HUES64 (cell line): ENCODE results near the gene IMPA2.

Experiments
- H3K27ac ChIP-seq: 2 replicates; pipeline ENCODE4 v1.7.0; 2013; ENCODE audit warnings: low read depth, low read length, inconsistent platforms
- H3K27me3 ChIP-seq: 2 replicates; pipeline ENCODE4 v1.6.1; 2013; ENCODE audit warnings: mild to moderate bottlenecking, low read length; ENCODE audit not compliant: insufficient read depth
- H3K36me3 ChIP-seq: 2 replicates; pipeline ENCODE4 v1.6.1; 2013; ENCODE audit warnings: mild to moderate bottlenecking, low read length; ENCODE audit not compliant: insufficient read depth
- H3K4me1 ChIP-seq: 2 replicates; pipeline ENCODE4 v1.6.1; 2013; ENCODE audit warnings: mild to moderate bottlenecking, low read length, moderate library complexity; ENCODE audit not compliant: insufficient read depth
- H3K4me3 ChIP-seq: 2 replicates; pipeline ENCODE4 v1.5.1; 2013; ENCODE audit warnings: mild to moderate bottlenecking, low read length, moderate library complexity
- H3K9ac ChIP-seq: 2 replicates; pipeline ENCODE4 v1.6.1; 2013; ENCODE audit warnings: mild to moderate bottlenecking, low read depth, low read length
- H3K9me3 ChIP-seq: 2 replicates; pipeline ENCODE4 v1.6.1; 2013; ENCODE audit warnings: low read depth, low read length; ENCODE audit not compliant: insufficient read depth
- WGBS: fragments of 150-250, 120-280 bp; methylation state at CpG from one replicate; pipeline ENCODE4 v1.1.7; 2013; ENCODE audit warnings: missing lambda C conversion rate; 5-methylcytosine and 5-hydroxymethylcytosine counted together

Gene IMPA2

DNA sequence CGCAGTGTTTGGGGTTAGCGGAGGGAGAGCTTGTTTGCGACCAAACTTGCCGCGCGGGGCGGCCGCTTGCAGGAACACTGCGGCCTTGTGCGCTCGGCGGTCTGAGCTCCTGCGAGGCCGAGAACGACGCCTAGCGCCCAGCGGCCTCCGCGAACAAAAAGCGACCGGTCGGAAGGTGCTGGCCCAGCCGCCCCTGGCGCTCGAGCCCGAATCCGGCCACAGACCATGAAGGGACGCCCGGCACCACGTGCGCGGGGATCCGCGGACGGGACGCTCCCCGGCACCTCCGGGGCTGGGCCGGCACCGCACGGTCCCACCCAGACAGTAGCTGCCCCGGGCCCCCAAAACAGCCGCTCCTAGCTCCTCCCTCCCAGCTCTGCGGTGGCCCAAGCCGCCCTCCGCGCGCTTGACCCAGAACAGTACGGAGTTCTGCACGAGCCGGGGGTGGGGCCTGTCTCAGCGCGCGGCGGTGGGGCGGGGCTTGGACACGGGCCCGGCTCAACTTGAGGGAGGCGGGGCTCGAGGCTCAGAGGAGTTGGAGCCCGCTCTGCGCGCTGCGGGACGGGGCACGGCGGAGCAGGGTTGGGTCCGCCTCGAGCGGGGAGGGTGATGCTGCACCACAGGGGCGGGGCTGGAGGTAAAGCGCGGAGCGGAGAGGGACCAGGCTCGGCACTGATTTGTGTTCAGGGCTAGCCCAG is 664 bp upstream of the IMPA2 start:
- H3K9ac ChIP-seq = peak overlapping the region; percentile 90
- WGBS = under 1% methylated on average over 76 of the region's 76 CpGs

DNA sequence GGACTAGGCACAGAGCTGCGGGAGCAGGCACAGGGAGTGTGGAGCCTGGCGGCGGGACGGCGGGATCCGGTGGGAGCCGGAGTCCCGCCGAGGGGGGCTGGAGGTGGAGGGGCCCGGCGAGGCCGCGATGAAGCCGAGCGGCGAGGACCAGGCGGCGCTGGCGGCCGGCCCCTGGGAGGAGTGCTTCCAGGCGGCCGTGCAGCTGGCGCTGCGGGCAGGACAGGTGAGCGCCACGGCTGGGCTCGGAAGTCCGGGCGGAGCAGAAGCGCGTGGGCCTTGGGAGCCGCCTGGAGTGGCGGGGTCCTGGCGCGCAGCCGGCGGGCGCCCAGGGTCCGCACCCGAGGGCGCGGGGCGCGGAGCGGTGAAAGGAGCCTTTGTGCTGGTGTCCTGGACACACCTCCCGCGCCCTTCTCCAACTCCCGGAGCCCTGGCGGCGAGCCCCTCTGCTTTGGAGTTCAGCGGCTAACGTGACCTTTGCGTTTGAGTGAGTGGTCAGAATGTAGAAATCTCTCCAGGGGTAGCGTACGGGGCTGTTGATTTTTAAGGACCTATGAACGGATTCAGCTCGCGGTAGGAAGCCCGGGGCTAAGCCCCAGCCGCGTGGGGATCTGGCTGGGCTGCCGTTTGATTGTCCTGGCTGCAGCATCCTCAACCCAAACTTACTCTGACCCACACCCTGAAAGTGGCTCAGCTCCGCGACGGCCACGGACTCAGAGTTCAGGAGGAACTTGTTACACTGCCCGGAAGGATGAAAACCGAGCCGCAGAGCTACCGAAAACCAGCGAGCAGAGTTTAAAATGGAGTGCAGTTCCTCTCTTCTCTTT is 448 bp downstream of the IMPA2 start:
- peak overlapping the region; percentile 79 for H3K9ac ChIP-seq
- peaks cover 5% of the 10 kb centered on the region; the same call in 1 of the 2 replicates for H3K36me3 ChIP-seq
- H3K9me3 ChIP-seq = no peaks in the 10 kb centered on the region
- H3K27ac ChIP-seq = peak overlapping the region; percentile 81
- H3K4me1 ChIP-seq = peaks cover 34% of the 10 kb centered on the region
- peak overlapping the region; percentile 72 for H3K4me3 ChIP-seq
- H3K27me3 ChIP-seq = no peaks in the 10 kb centered on the region
- WGBS = under 1% methylated on average over 71 of the region's 71 CpGs

More for the DNA sequence above, 664 bp upstream of the IMPA2 start:
- peaks cover 3% of the 10 kb centered on the region; the same call in 1 of the 2 replicates for H3K36me3 ChIP-seq
- peak overlapping the region; percentile 98 for H3K27ac ChIP-seq
- peak overlapping the region; percentile 63 for H3K4me3 ChIP-seq
- H3K9me3 ChIP-seq = no peaks in the 10 kb centered on the region
- no peaks in the 10 kb centered on the region for H3K27me3 ChIP-seq
- H3K4me1 ChIP-seq = peaks cover 33% of the 10 kb centered on the region

- Histone ChIP-seq H3K4me3 (peak overlapping the region; percentile 72), H3K9ac (no peak overlapping the region)
- WGBS = 33% methylated on average over 3 of the region's 4 CpGs
Measured at GRCh38 chr18:11982981-11983380, 1.7 kb downstream of the IMPA2 start.

DNA sequence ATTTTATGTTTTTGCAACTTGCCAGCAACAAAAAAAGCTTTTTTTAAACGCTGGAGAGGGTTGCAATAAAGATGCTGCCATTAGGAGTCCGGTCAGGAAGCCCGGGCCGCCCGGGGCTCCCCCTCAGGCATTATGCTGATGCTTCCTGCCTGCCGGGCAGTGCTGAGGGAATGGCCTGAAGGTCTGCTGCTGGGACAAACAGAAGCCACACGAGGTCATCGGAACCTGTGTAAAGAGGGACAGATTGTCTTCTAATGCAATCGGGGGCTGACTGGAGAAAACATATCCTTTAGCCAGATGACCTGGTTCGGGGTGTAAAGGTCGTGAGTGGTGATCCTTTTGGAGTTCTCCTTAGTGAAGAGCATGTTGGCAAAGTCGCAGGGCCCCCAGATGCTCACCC is 2.3 kb downstream of the IMPA2 start:
- peaks cover 37% of the 10 kb centered on the region for H3K4me1 ChIP-seq
- H3K9ac ChIP-seq = no peak overlapping the region
- no peak overlapping the region for H3K27ac ChIP-seq
- WGBS = 20% methylated on average over 11 of the region's 12 CpGs
- no peaks in the 10 kb centered on the region for H3K27me3 ChIP-seq
- H3K9me3 ChIP-seq = no peaks in the 10 kb centered on the region
- H3K36me3 ChIP-seq = peaks cover 5% of the 10 kb centered on the region; the same call in 1 of the 2 replicates
- peak overlapping the region; percentile 72 for H3K4me3 ChIP-seq

More at GRCh38 chr18:11982981-11983380, 1.7 kb downstream of the IMPA2 start:
- Histone ChIP-seq H3K4me1 (peaks cover 37% of the 10 kb centered on the region), H3K27ac (no peak overlapping the region), H3K9me3 (no peaks in the 10 kb centered on the region), H3K36me3 (peaks cover 5% of the 10 kb centered on the region; the same call in 1 of the 2 replicates), H3K27me3 (no peaks in the 10 kb centered on the region)

DNA sequence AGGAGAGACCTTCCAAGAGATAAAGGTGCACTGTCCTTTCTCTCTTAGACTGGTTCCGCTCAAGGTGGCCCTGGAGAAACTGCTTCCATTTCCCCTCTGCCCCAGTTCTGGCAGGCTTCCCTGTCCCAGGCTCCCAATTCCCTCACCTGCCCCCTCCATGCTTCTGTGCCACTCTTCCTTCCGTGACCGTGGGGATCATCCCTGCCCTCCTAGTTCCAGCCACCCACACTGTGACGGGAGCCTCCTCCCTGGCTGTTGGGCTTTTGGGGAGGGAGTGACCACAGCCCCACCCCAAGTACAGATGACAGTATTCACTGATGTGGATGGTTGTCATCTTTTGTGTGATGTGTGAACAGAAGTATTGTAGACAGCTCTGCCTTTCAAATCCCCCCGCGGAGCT is 2.8 kb downstream of the IMPA2 start:
- WGBS = 92% methylated on average over 6 of the region's 6 CpGs
- H3K4me3 ChIP-seq = peak overlapping the region; percentile 72
- H3K9ac ChIP-seq = no peak overlapping the region
- H3K4me1 ChIP-seq = peaks cover 36% of the 10 kb centered on the region
- H3K9me3 ChIP-seq = no peaks in the 10 kb centered on the region
- peaks cover 5% of the 10 kb centered on the region; the same call in 1 of the 2 replicates for H3K36me3 ChIP-seq
- H3K27me3 ChIP-seq = no peaks in the 10 kb centered on the region
- H3K27ac ChIP-seq = no peak overlapping the region

DNA sequence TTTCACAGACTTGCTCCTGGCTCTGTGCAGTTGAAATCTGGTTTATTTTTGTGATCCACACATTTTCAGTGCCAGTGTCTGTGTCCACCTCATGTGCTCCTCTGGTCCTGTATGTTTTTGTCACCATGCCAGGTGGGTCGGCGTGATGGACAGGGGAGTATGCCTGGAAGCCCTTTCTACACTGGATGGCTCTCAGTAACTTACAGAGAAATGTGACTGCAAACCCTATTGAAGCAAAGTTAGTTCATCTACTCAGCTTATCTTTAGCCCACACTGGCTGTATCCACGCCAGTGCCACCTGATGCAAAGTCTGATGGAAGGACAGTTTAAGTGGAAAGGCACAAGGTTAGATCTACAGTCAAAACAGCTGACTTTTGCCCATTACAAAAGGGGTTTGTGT is 4.3 kb downstream of the IMPA2 start:
- Histone ChIP-seq H3K9me3 (no peaks in the 10 kb centered on the region), H3K36me3 (peaks cover 5% of the 10 kb centered on the region; the same call in 1 of the 2 replicates), H3K27me3 (no peaks in the 10 kb centered on the region), H3K9ac (no peak overlapping the region), H3K4me1 (peaks cover 38% of the 10 kb centered on the region), H3K27ac (no peak overlapping the region), H3K4me3 (no peak overlapping the region)
- 96% methylated on average over 3 of the region's 3 CpGs for WGBS

DNA sequence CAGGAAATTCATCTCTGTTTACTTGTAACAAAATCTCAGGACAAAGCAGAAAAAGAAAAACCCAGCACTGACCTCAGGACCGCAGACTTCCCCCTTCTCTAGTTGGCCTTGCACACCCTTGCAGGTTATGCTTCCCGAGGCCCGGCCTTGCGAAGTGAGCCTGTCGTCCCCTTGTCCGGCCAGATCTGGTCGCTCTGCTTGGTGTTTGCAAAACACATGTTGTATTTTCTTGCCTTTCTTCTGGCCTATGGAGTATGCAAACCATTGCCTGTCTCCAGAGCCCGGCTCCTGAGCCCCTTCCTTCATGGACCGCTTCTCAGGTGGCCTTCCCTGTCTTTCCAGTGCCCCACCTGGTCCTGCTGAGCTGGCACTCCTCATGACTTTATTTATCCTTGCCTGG is 4.8 kb downstream of the IMPA2 start:
- Histone ChIP-seq H3K4me1 (peaks cover 40% of the 10 kb centered on the region), H3K36me3 (peaks cover 5% of the 10 kb centered on the region; the same call in 1 of the 2 replicates), H3K27me3 (no peaks in the 10 kb centered on the region), H3K9me3 (no peaks in the 10 kb centered on the region), H3K9ac (no peak overlapping the region), H3K27ac (no peak overlapping the region), H3K4me3 (no peak overlapping the region)
- 92% methylated on average over 9 of the region's 9 CpGs for WGBS

GRCh38 chr18:11987527-11987926 is 6.2 kb downstream of the IMPA2 start:
- 95% methylated on average over 7 of the region's 7 CpGs for WGBS
- Histone ChIP-seq H3K27ac (no peak overlapping the region), H3K9ac (no peak overlapping the region), H3K36me3 (peaks cover 5% of the 10 kb centered on the region; the same call in 1 of the 2 replicates), H3K4me1 (peaks cover 40% of the 10 kb centered on the region), H3K27me3 (no peaks in the 10 kb centered on the region), H3K9me3 (no peaks in the 10 kb centered on the region), H3K4me3 (no peak overlapping the region)

GRCh38 chr18:11989174-11989573 is 7.9 kb downstream of the IMPA2 start:
- Histone ChIP-seq H3K4me3 (no peak overlapping the region), H3K9ac (no peak overlapping the region), H3K4me1 (peaks cover 24% of the 10 kb centered on the region), H3K27me3 (no peaks in the 10 kb centered on the region), H3K27ac (no peak overlapping the region), H3K9me3 (no peaks in the 10 kb centered on the region), H3K36me3 (peaks cover 5% of the 10 kb centered on the region; the same call in 1 of the 2 replicates)
- 82% methylated on average over 6 of the region's 8 CpGs for WGBS

- WGBS = 53% methylated on average over 6 of the region's 6 CpGs
- peaks cover 28% of the 10 kb centered on the region for H3K4me1 ChIP-seq
- no peaks in the 10 kb centered on the region for H3K9me3 ChIP-seq
- no peak overlapping the region for H3K4me3 ChIP-seq
- H3K27me3 ChIP-seq = no peaks in the 10 kb centered on the region
- no peak overlapping the region for H3K9ac ChIP-seq
- no peak overlapping the region for H3K27ac ChIP-seq
- peaks cover 5% of the 10 kb centered on the region; the same call in 1 of the 2 replicates for H3K36me3 ChIP-seq
Measured at GRCh38 chr18:11989966-11990380, 8.7 kb downstream of the IMPA2 start.

GRCh38 chr18:11990539-11990938 is 9.2 kb downstream of the IMPA2 start:
- Histone ChIP-seq H3K4me1 (peaks cover 25% of the 10 kb centered on the region), H3K27ac (no peak overlapping the region), H3K9ac (no peak overlapping the region), H3K27me3 (no peaks in the 10 kb centered on the region), H3K9me3 (no peaks in the 10 kb centered on the region), H3K4me3 (no peak overlapping the region), H3K36me3 (peaks cover 3% of the 10 kb centered on the region; the same call in 1 of the 2 replicates)
- 82% methylated on average over 9 of the region's 9 CpGs for WGBS
